SK-N-SH (cell line): ENCODE measurements around the gene FNDC3B. TPM values are rescaled to one million over a fixed set of nuclear protein-coding genes. Genes with fewer than 3 reads are reported as not detected.

Experiments
- CTCF ChIA-PET: fragments of 300-600, 350-600 bp; formaldehyde crosslinking; extraction: SDS; loops from one replicate; lab custom pipeline; 2021; lab: Yijun Ruan, JAX
- POLR2A ChIA-PET: fragments of 350-600 bp; sonication (Branson Sonifier 250); formaldehyde crosslinking; extraction: SDS; loops from one replicate; lab custom pipeline; 2020; ENCODE audit warnings: antibody characterized with exemption, inconsistent platforms; lab: Yijun Ruan, JAX
- DNase-seq: peaks from one replicate; pipeline ENCODE4 v3.0.0; 2012
- H2AFZ ChIP-seq: fragments of 200-600 bp; sonication (generic); 2 replicates; pipeline ENCODE4 v1.8.1; 2016; ENCODE audit warnings: antibody characterized with exemption, mild to moderate bottlenecking, low read depth
- H3F3A ChIP-seq: fragments of 200-600 bp; sonication (generic); replicated peaks from 2 replicates; pipeline ENCODE3; 2016; ENCODE audit warnings: antibody characterized with exemption, mild to moderate bottlenecking; ENCODE audit not compliant: insufficient read depth
- H3K27ac ChIP-seq, 2 experiments: fragments of 200-500 bp in 1 of 2; fragments of 200-600 bp in 1 of 2; sonication (Bioruptor generic) in 1 of 2; sonication (generic), shearing (Covaris generic) in 1 of 2; 2 replicates each; pipeline versions ENCODE4 v1.5.1 to v1.6.1; 2014 to 2016; ENCODE audit warnings: low read depth in 2 of 2, inconsistent platforms in 1 of 2, low read length in 1 of 2, mild to moderate bottlenecking in 1 of 2, mixed read lengths in 1 of 2
- H3K27me3 ChIP-seq: fragments of 200-600 bp; sonication (generic), shearing (Covaris generic); 2 replicates; pipeline ENCODE4 v1.6.1; 2016; ENCODE audit warnings: mixed run types; ENCODE audit not compliant: insufficient read depth
- H3K36me3 ChIP-seq, 2 experiments: fragments of 200-500 bp in 1 of 2; fragments of 200-600 bp in 1 of 2; sonication (Bioruptor generic) in 1 of 2; sonication (generic) in 1 of 2; replicated peaks in 1 of 2; 2 replicates each; pipeline versions ENCODE3 to v1.5.1; 2014 to 2016; ENCODE audit warnings: low read length in 1 of 2, mild to moderate bottlenecking in 1 of 2; ENCODE audit not compliant: insufficient read depth in 2 of 2, control insufficient read depth in 1 of 2
- H3K4me1 ChIP-seq, 2 experiments: fragments of 200-500 bp in 1 of 2; fragments of 200-600 bp in 1 of 2; sonication (Bioruptor generic) in 1 of 2; sonication (generic), shearing (Covaris generic) in 1 of 2; 2 replicates each; pipeline versions ENCODE4 v1.5.1 to v1.6.1; 2014 to 2016; ENCODE audit warnings: low read depth in 1 of 2, low read length in 1 of 2, mixed run types in 1 of 2; ENCODE audit not compliant: insufficient read depth in 2 of 2, control insufficient read depth in 1 of 2
- H3K4me2 ChIP-seq: fragments of 200-600 bp; sonication (generic), shearing (Covaris generic); 2 replicates; pipeline ENCODE4 v1.6.1; 2017; ENCODE audit warnings: mixed run types
- H3K4me3 ChIP-seq, 2 experiments: fragments of 200-500 bp in 1 of 2; fragments of 200-600 bp in 1 of 2; sonication (Bioruptor generic) in 1 of 2; sonication (generic), shearing (Covaris generic) in 1 of 2; 2 replicates each; pipeline versions ENCODE4 v1.5.1 to v1.8.1; 2014 to 2016; ENCODE audit warnings: low read depth in 2 of 2, inconsistent platforms in 1 of 2, low read length in 1 of 2, mild to moderate bottlenecking in 1 of 2, mixed read lengths in 1 of 2, moderate library complexity in 1 of 2
- H3K79me2 ChIP-seq: fragments of 200-600 bp; sonication (generic); 2 replicates; pipeline ENCODE4 v1.8.1; 2017; ENCODE audit warnings: mild to moderate bottlenecking; ENCODE audit not compliant: insufficient read depth
- H3K9ac ChIP-seq: fragments of 200-600 bp; sonication (generic); 2 replicates; pipeline ENCODE4 v1.6.1; 2017; ENCODE audit warnings: mixed run types
- H3K9me2 ChIP-seq: fragments of 200-600 bp; sonication (generic); 2 replicates; pipeline ENCODE4 v1.6.1; 2017; ENCODE audit warnings: mixed run types
- H3K9me3 ChIP-seq: fragments of 200-600 bp; sonication (generic); 2 replicates; pipeline ENCODE4 v1.6.1; 2017; ENCODE audit warnings: mixed run types, mild to moderate bottlenecking, moderate library complexity
- H4K20me1 ChIP-seq: fragments of 200-600 bp; sonication (generic); 2 replicates; pipeline ENCODE4 v1.6.1; 2017; ENCODE audit warnings: mild to moderate bottlenecking, mixed run types; ENCODE audit not compliant: insufficient read depth
- CHD2 ChIP-seq: fragments of 150-350 bp; IDR thresholded peaks from 2 replicates; pipeline ENCODE4 v1.6.1; 2018; ENCODE audit warnings: low read length; ENCODE audit not compliant: partially characterized antibody
- EP300 ChIP-seq, 2 experiments: IDR thresholded peaks; 2 replicates each; pipeline versions ENCODE4 v1.4.0 to v1.6.1; 2012; ENCODE audit warnings: borderline replicate concordance in 1 of 2, low read depth in 1 of 2, low read length in 1 of 2
- EZH2phosphoT487 ChIP-seq: fragments of 200-600 bp; sonication (generic); IDR thresholded peaks from 2 replicates; pipeline ENCODE4 v1.6.1; 2017; ENCODE audit warnings: low read depth, mixed run types, mild to moderate bottlenecking, antibody characterized with exemption, moderate library complexity, borderline replicate concordance
- FOSL2 ChIP-seq: IDR thresholded peaks from 2 replicates; pipeline ENCODE4 v1.4.0; 2012; ENCODE audit warnings: low read depth, mild to moderate bottlenecking, moderate library complexity, borderline replicate concordance
- FOXM1 ChIP-seq: IDR thresholded peaks from 2 replicates; pipeline ENCODE4 v1.4.0; 2012; ENCODE audit warnings: low read depth, mild to moderate bottlenecking
- GATA2 ChIP-seq: sonication (generic); formaldehyde crosslinking; IDR thresholded peaks from 2 replicates; pipeline ENCODE4 v1.5.0; 2020; ENCODE audit warnings: mild to moderate bottlenecking, missing genetic modification reagents
- MEF2A ChIP-seq: IDR thresholded peaks from 2 replicates; pipeline ENCODE4 v1.4.0; 2012; ENCODE audit warnings: low read depth, borderline replicate concordance
- MXI1 ChIP-seq: IDR thresholded peaks from 2 replicates; pipeline ENCODE4 v1.6.1; 2012; ENCODE audit warnings: mild to moderate bottlenecking, low read depth, low read length, improper control_type of control experiment
- PBX3 ChIP-seq: IDR thresholded peaks from 2 replicates; pipeline ENCODE4; 2012
- REST ChIP-seq: IDR thresholded peaks from 2 replicates; pipeline ENCODE4 v1.6.1; 2012; ENCODE audit warnings: mild to moderate bottlenecking, low read depth, low read length, moderate library complexity
- RXRA ChIP-seq: IDR thresholded peaks from 2 replicates; pipeline ENCODE4 v1.4.0; 2012; ENCODE audit warnings: low read depth, mild to moderate bottlenecking, borderline replicate concordance
- SIN3A ChIP-seq: IDR thresholded peaks from 2 replicates; pipeline ENCODE4 v1.6.1; 2012; ENCODE audit warnings: low read depth, mild to moderate bottlenecking, low read length, moderate library complexity, borderline replicate concordance
- TAF1 ChIP-seq: IDR thresholded peaks from 2 replicates; pipeline ENCODE4 v1.6.1; 2012; ENCODE audit warnings: low read depth, mild to moderate bottlenecking, low read length, moderate library complexity, borderline replicate concordance
- TCF12 ChIP-seq: IDR thresholded peaks from 2 replicates; pipeline ENCODE4 v1.4.0; 2012
- WGBS: methylation state at CpG from one replicate; pipeline ENCODE4 v1.1.6; 2017; ENCODE audit warnings: low lambda C conversion rate; 5-methylcytosine and 5-hydroxymethylcytosine counted together
- polyA plus RNA-seq, 3 experiments: library from polyadenylated mRNA; depleted of rRNA; stranded (reverse); fragments of >200 nt; gene quantifications; 2 replicates each; pipeline ENCODE4 v1.2.3, GENCODE V29; 2012
- TF ChIP-seq, protein P1 (sequence below): IDR thresholded peaks from 2 replicates; pipeline ENCODE4 v1.4.0; 2012; ENCODE audit warnings: low read depth, borderline replicate concordance
- TF ChIP-seq, protein P2 (sequence below): fragments of 150-350 bp; IDR thresholded peaks from 2 replicates; pipeline ENCODE4 v1.6.1; 2016; ENCODE audit warnings: mild to moderate bottlenecking, low read depth, low read length

FNDC3B gene
- polyA plus RNA-seq, 1 of the 3 experiments (the other 2 are of a cell fraction) = 10.4 TPM

DNA sequence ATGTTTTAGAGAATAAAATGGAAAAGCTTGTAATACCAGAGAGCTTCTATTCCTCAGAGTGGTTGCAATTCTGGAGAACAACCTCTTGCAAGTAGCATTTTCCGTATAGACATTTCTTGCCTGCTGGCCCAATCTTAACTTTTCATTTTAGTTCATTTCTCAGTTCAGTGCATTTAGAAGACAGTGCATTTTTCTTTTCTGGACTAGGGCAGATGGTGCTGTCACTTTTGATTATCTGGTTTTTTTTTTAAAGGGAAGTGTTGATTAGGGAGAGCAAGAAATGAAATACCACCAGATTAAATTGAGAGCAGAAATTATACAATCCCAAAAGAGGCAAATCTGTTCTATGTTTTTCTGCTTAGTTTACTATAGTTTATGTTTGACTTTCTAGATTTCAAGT, 236.2 kb downstream of the FNDC3B start:
- Histone ChIP-seq H3K9me2 (no peaks in the 10 kb centered on the region), H3K36me3 (peaks cover 8 to 28% of the 10 kb centered on the region in 2 experiments), H3K4me3 (no peak overlapping the region), H3K4me2 (no peak overlapping the region), H4K20me1 (peaks cover 22% of the 10 kb centered on the region), H3K79me2 (peaks cover 62% of the 10 kb centered on the region; the same call in 1 of the 2 replicates), H3K9me3 (no peaks in the 10 kb centered on the region), H3K4me1 (peaks cover 4 to 12% of the 10 kb centered on the region in 2 experiments), H3K27me3 (no peaks in the 10 kb centered on the region), H3K27ac (peak overlapping the region; percentile 16 to 23; a peak in 2 of 4 replicates), H3F3A (peaks cover 21% of the 10 kb centered on the region), H2AFZ (no peak overlapping the region), H3K9ac (no peak overlapping the region)
- ChIA-PET CTCF (interaction anchor here (0.9 to 2.0 kb wide), 2 partner anchors 12 to 64 kb away, joined by 3 to 5 read pairs; no protein-coding TSS in a partner anchor), POLR2A (no interaction called here)
- no peak for DNase-seq
- TF ChIP-seq TCF12 (peak; percentile 8; the same call in 1 of the 2 replicates), RXRA (no peak), GATA2 (no peak), EP300 (IDR thresholded peaks at IDR 0.05; ENCODE audit: borderline replicate concordance in 1 of 2, low read depth in 1 of 2, low read length in 1 of 2) (no peak), MXI1 (no peak)
- TF ChIP-seq, protein P1, sequence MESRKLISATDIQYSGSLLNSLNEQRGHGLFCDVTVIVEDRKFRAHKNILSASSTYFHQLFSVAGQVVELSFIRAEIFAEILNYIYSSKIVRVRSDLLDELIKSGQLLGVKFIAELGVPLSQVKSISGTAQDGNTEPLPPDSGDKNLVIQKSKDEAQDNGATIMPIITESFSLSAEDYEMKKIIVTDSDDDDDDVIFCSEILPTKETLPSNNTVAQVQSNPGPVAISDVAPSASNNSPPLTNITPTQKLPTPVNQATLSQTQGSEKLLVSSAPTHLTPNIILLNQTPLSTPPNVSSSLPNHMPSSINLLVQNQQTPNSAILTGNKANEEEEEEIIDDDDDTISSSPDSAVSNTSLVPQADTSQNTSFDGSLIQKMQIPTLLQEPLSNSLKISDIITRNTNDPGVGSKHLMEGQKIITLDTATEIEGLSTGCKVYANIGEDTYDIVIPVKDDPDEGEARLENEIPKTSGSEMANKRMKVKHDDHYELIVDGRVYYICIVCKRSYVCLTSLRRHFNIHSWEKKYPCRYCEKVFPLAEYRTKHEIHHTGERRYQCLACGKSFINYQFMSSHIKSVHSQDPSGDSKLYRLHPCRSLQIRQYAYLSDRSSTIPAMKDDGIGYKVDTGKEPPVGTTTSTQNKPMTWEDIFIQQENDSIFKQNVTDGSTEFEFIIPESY = no peak
- TF ChIP-seq, protein P2, sequence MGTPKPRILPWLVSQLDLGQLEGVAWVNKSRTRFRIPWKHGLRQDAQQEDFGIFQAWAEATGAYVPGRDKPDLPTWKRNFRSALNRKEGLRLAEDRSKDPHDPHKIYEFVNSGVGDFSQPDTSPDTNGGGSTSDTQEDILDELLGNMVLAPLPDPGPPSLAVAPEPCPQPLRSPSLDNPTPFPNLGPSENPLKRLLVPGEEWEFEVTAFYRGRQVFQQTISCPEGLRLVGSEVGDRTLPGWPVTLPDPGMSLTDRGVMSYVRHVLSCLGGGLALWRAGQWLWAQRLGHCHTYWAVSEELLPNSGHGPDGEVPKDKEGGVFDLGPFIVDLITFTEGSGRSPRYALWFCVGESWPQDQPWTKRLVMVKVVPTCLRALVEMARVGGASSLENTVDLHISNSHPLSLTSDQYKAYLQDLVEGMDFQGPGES = no peak
- 86% methylated on average over 1 of the region's 1 CpG for WGBS

GRCh38 chr3:172276103-172276502, 236.7 kb downstream of the FNDC3B start:
- Histone ChIP-seq H3K27me3 (no peaks in the 10 kb centered on the region), H3K4me1 (peaks cover 4 to 12% of the 10 kb centered on the region in 2 experiments), H4K20me1 (peaks cover 22% of the 10 kb centered on the region), H3K9ac (no peak overlapping the region), H3F3A (peaks cover 25% of the 10 kb centered on the region), H3K36me3 (peaks cover 4 to 23% of the 10 kb centered on the region in 2 experiments), H2AFZ (no peak overlapping the region), H3K9me3 (no peaks in the 10 kb centered on the region), H3K4me3 (no peak overlapping the region), H3K79me2 (peaks cover 57% of the 10 kb centered on the region; the same call in 1 of the 2 replicates), H3K4me2 (no peak overlapping the region), H3K27ac (peak overlapping the region; percentile 16 to 23; a peak in 2 of 4 replicates), H3K9me2 (no peaks in the 10 kb centered on the region)
- no peak for DNase-seq
- POLR2A ChIA-PET = no interaction called here
- CTCF ChIA-PET = interaction anchor here (2.0 kb wide), 1 partner anchor 12 kb away, joined by 5 read pairs; no protein-coding TSS in a partner anchor
- no peak for TF ChIP-seq PBX3
- TF ChIP-seq, protein P1 = no peak
- no peak for TF ChIP-seq CHD2
- TF ChIP-seq SIN3A = no peak
- no peak for TF ChIP-seq TAF1
- TF ChIP-seq REST = no peak
- no peak for TF ChIP-seq FOSL2
- no peak for TF ChIP-seq FOXM1
- TF ChIP-seq MEF2A = no peak
- TF ChIP-seq EZH2phosphoT487 = no peak
- TF ChIP-seq GATA2 = no peak
